Natural killer cell (primary cell): ENCODE measurements around the gene PRDM1. TPM values are rescaled to one million over a fixed set of nuclear protein-coding genes. Genes with fewer than 3 reads are reported as not detected.
A peak's percentile ranks its signal among the peaks of the same experiment; 100 is the strongest.

ENCODE experiments used
- ATAC-seq, 3 donors: fragments of 150-1000 bp in 2 of 3; fragments of 200-7000 bp in 1 of 3; cut with Tn5 transposase; 1 replicate in 1 of 3; 2 replicates in 2 of 3; pipeline ENCODE4 v1.10.0; 2021; ENCODE audit warnings: mild to moderate bottlenecking in 2 of 3, moderate library complexity in 2 of 3
- DNase-seq, 2 donors: peaks; one replicate each; pipeline versions ENCODE4 v3.0.0 to v3.0.0-alpha.2; 2013 to 2021; ENCODE audit warnings: mixed read lengths in 1 of 2
- H3K27ac ChIP-seq: one replicate; pipeline ENCODE4 v1.5.1; 2013; ENCODE audit warnings: mild to moderate bottlenecking, low read length
- H3K27me3 ChIP-seq: one replicate; pipeline ENCODE4 v1.6.1; 2013; ENCODE audit warnings: low read length; ENCODE audit not compliant: control insufficient read depth, insufficient read depth
- H3K36me3 ChIP-seq: one replicate; pipeline ENCODE4 v1.6.1; 2013; ENCODE audit warnings: low read length; ENCODE audit not compliant: control insufficient read depth, insufficient read depth
- H3K4me1 ChIP-seq: one replicate; pipeline ENCODE4 v1.6.1; 2013; ENCODE audit warnings: low read length; ENCODE audit not compliant: control insufficient read depth, insufficient read depth
- H3K4me3 ChIP-seq: one replicate; pipeline ENCODE4 v1.5.1; 2013; ENCODE audit warnings: low read length
- H3K9me3 ChIP-seq: one replicate; pipeline ENCODE4 v1.6.1; 2013; ENCODE audit warnings: low read length; ENCODE audit not compliant: control insufficient read depth, insufficient read depth
- H3K27ac Mint-ChIP-seq, 2 donors: one replicate each; pipeline ENCODE4 v1.8.0; 2022; ENCODE audit warnings: mild to moderate bottlenecking in 2 of 2, mixed read lengths in 2 of 2, moderate library complexity in 1 of 2
- H3K27me3 Mint-ChIP-seq, 2 donors: one replicate each; pipeline ENCODE4 v1.8.0; 2022; ENCODE audit warnings: low read depth in 2 of 2, mixed read lengths in 2 of 2
- H3K36me3 Mint-ChIP-seq: one replicate; pipeline ENCODE4 v1.8.0; 2022; ENCODE audit warnings: mixed read lengths
- H3K4me1 Mint-ChIP-seq, 2 donors: one replicate each; pipeline ENCODE4 v1.8.0; 2022; ENCODE audit warnings: mixed read lengths in 2 of 2
- H3K4me3 Mint-ChIP-seq: one replicate; pipeline ENCODE4 v1.8.0; 2022; ENCODE audit warnings: mild to moderate bottlenecking, moderate library complexity, mixed read lengths
- H3K9me3 Mint-ChIP-seq, 2 donors: one replicate each; pipeline ENCODE4 v1.8.0; 2022; ENCODE audit warnings: mixed read lengths in 2 of 2
- CTCF ChIP-seq: fragments of 200-600 bp; IDR thresholded peaks from one replicate; pipeline ENCODE4 v1.8.0; 2022; ENCODE audit warnings: antibody characterized with exemption
- WGBS: methylation state at CpG from one replicate; pipeline ENCODE4 v1.1.7; 2013; ENCODE audit warnings: missing lambda C conversion rate; ENCODE audit not compliant: insufficient coverage; 5-methylcytosine and 5-hydroxymethylcytosine counted together
- intact Hi-C: fragments of 100-400 bp; cut with micrococcal nuclease; formaldehyde crosslinking; loops from one replicate; pipeline ENCODE4 v1.14.2; 2022
- total RNA-seq, 4 donors: library from RNA; stranded (reverse); fragments of 120-200 nt in 1 of 4; gene quantifications; one replicate each; pipeline versions ENCODE4 v1.2.3 to v1.2.4, GENCODE V29; 2013 to 2022

The PRDM1 gene
- total RNA-seq, 3 donors from 2014 or later (not counting 1 experiment from before 2014, with no cell fraction given), result 165 to 180 (median 177) TPM

- peak overlapping the region; percentile 80 for H3K4me3 ChIP-seq
- H3K4me3 Mint-ChIP-seq, result peak overlapping the region; percentile 98
- H3K9me3 ChIP-seq, result no peaks in the 10 kb centered on the region
- peaks cover 84 to 90% of the 10 kb centered on the region in 2 donors for H3K4me1 Mint-ChIP-seq
- no peak for ATAC-seq
- H3K27ac ChIP-seq, result peak overlapping the region; percentile 68
- H3K4me1 ChIP-seq, result peaks cover 40% of the 10 kb centered on the region
- no peaks in the 10 kb centered on the region for H3K9me3 Mint-ChIP-seq
- H3K36me3 Mint-ChIP-seq, result peaks cover 33% of the 10 kb centered on the region
- peaks cover 22% of the 10 kb centered on the region for H3K36me3 ChIP-seq
- intact Hi-C loops, result no loop called here
- H3K27me3 ChIP-seq, result no peaks in the 10 kb centered on the region
- H3K27me3 Mint-ChIP-seq, result no peaks in the 10 kb centered on the region
- TF ChIP-seq CTCF, result no peak
- no peak for DNase-seq
- peak overlapping the region; percentile 98 to 99 for H3K27ac Mint-ChIP-seq
- 57% methylated on average over 3 of the region's 3 CpGs for WGBS
These were observed 15.3 kb downstream of the PRDM1 start for GRCh38 chr6:106101466-106101865.

- H3K36me3 ChIP-seq, result peaks cover 28% of the 10 kb centered on the region
- Mint-ChIP-seq H3K27ac (peak overlapping the region; percentile 98 to 99), H3K9me3 (no peaks in the 10 kb centered on the region), H3K36me3 (peaks cover 39% of the 10 kb centered on the region), H3K27me3 (no peaks in the 10 kb centered on the region), H3K4me1 (peaks cover 84 to 90% of the 10 kb centered on the region in 2 donors), H3K4me3 (peak overlapping the region; percentile 98)
- H3K9me3 ChIP-seq, result no peaks in the 10 kb centered on the region
- intact Hi-C loops, result no loop called here
- H3K4me1 ChIP-seq, result peaks cover 45% of the 10 kb centered on the region
- no peaks in the 10 kb centered on the region for H3K27me3 ChIP-seq
- peak overlapping the region; percentile 80 for H3K4me3 ChIP-seq
- H3K27ac ChIP-seq, result peak overlapping the region; percentile 68
- DNase-seq, result no peak
- WGBS, result 46% methylated on average over 4 of the region's 5 CpGs
- no peak for TF ChIP-seq CTCF
- no peak for ATAC-seq
These were observed 15.9 kb downstream of the PRDM1 start for GRCh38 chr6:106102034-106102433.

GRCh38 chr6:106102967-106103727, 17.0 kb downstream of the PRDM1 start:
- H3K9me3 Mint-ChIP-seq, result no peaks in the 10 kb centered on the region
- H3K4me1 ChIP-seq, result peaks cover 51% of the 10 kb centered on the region

More at GRCh38 chr6:106102967-106103727, 17.0 kb downstream of the PRDM1 start:
- H3K27me3 Mint-ChIP-seq, result no peaks in the 10 kb centered on the region
- Histone ChIP-seq H3K36me3 (peaks cover 33% of the 10 kb centered on the region), H3K27me3 (no peaks in the 10 kb centered on the region), H3K9me3 (no peaks in the 10 kb centered on the region), H3K4me3 (peak overlapping the region; percentile 80), H3K27ac (peak overlapping the region; percentile 68)
- H3K27ac Mint-ChIP-seq, result peak overlapping the region; percentile 98 to 99
- H3K4me3 Mint-ChIP-seq, result peak overlapping the region; percentile 98
- ATAC-seq, result peak in 2 of 3 donors; percentile 4 to 6
- TF ChIP-seq CTCF, result no peak
- WGBS, result 52% methylated on average over 10 of the region's 11 CpGs
- peaks cover 84 to 89% of the 10 kb centered on the region in 2 donors for H3K4me1 Mint-ChIP-seq
- peaks cover 49% of the 10 kb centered on the region for H3K36me3 Mint-ChIP-seq
- no peak for DNase-seq
- intact Hi-C loops, result no loop called here
